ENCODE results near the gene C6. TPM values are rescaled to one million over a fixed set of nuclear protein-coding genes. Genes with fewer than 3 reads are reported as not detected.

Gene C6
- total and polyA plus RNA-seq, 9 of the 15 experiments (the other 6 are each of a cell fraction or from before 2014, with no cell fraction given) = 0.09 TPM; not detected in 8

DNA sequence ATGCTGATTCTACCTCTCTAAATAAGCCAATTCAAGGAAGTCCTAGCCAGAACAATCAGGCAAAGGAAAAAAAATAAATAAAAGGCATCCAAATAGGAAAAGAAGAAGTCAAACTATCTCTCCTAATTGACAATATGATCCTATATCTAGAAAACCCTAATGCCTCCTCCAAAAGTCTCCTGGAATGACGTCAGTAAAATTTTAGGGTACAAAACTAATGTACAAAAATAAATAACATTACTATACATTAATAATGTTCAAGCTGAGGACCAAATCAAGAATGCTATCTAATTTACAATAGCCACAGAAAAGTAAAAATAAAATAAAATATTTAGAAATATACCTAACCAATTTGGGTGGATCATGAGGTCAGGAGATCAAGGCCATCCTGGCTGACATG lies 33.8 kb upstream of the C6 start (continued):
- TF ChIP-seq GATA2 (CRISPR knock-in tag; IDR thresholded peaks at IDR 0.05) = no peak

DNA sequence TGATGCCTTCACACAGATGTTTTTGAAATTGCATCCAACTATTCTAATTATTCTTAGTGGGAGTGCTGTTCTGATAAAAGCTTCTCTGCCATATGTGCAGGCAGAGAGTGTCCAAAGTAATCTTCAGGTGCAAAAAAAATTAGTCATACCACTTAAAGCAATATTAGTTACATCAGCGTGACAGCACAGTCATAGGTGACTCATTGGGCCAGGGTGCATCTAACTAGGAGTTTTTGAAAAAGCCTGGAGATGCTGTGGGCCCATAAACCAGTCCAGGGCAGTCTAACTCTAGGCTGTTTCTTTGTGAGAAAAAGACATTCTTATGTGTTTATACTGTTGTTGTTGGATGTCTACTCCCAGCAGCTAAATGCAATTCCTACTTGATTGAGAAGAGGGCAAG lies 33.0 kb upstream of the C6 start:
- FAIRE-seq (no peak), ATAC-seq (no peak), DNase-seq (ENCODE audit: extremely low read depth in 1 of 4, low spot score in 3 of 4) (no peak)
- Histone ChIP-seq H2AFZ (ENCODE audit: low read depth, low read length) (no peak overlapping the region), H3K27me3 (ENCODE audit: control insufficient read depth in 2 of 2, insufficient read depth in 2 of 2, low read length in 2 of 2) (no peaks in the 10 kb centered on the region), H3K36me3 (ENCODE audit: control insufficient read depth, insufficient read depth, low read length) (no peaks in the 10 kb centered on the region), H3K79me2 (ENCODE audit: control insufficient read depth, insufficient read depth, low read length) (no peaks in the 10 kb centered on the region), H3K9me1 (ENCODE audit: control insufficient read depth, insufficient read depth, low read length) (no peaks in the 10 kb centered on the region), H3K9me3 (replicated peaks; ENCODE audit: control insufficient read depth, insufficient read depth, low read depth, low read length) (no peaks in the 10 kb centered on the region; the same call in 1 of the 2 replicates), H3K4me3 (no peak overlapping the region), H3K9ac (ENCODE audit: insufficient read depth in 1 of 2, low read depth in 2 of 2, low read length in 2 of 2) (no peak overlapping the region), H3K4me2 (ENCODE audit: insufficient read depth, low read length) (no peak overlapping the region), H3K27ac (ENCODE audit: extremely low read depth, low read depth, low read length) (no peak overlapping the region), H4K20me1 (replicated peaks; ENCODE audit: control insufficient read depth, insufficient read depth, low read length) (no peaks in the 10 kb centered on the region), H3K4me1 (replicated peaks in 1 of 2; ENCODE audit: control insufficient read depth in 2 of 2, insufficient read depth in 2 of 2, low read length in 2 of 2) (no peaks in the 10 kb centered on the region)
- CTCF ChIA-PET (ENCODE audit: low intra/inter-chr PET ratio) = no interaction called here
- no peak for TF ChIP-seq YY1 (IDR thresholded peaks at IDR 0.05; ENCODE audit: borderline replicate concordance in 1 of 3, control insufficient read depth in 1 of 3, extremely low read depth in 1 of 3, insufficient read depth in 3 of 3, insufficient read length in 1 of 3, insufficient replicate concordance in 2 of 3, low read depth in 1 of 3, low read length in 2 of 3)
- TF ChIP-seq, protein P1, sequence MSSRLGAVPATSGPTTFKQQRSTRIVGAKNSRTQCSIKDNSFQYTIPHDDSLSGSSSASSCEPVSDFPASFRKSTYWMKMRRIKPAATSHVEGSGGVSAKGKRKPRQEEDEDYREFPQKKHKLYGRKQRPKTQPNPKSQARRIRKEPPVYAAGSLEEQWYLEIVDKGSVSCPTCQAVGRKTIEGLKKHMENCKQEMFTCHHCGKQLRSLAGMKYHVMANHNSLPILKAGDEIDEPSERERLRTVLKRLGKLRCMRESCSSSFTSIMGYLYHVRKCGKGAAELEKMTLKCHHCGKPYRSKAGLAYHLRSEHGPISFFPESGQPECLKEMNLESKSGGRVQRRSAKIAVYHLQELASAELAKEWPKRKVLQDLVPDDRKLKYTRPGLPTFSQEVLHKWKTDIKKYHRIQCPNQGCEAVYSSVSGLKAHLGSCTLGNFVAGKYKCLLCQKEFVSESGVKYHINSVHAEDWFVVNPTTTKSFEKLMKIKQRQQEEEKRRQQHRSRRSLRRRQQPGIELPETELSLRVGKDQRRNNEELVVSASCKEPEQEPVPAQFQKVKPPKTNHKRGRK (tag; IDR thresholded peaks at IDR 0.05) = no peak
- TF ChIP-seq, protein P2, sequence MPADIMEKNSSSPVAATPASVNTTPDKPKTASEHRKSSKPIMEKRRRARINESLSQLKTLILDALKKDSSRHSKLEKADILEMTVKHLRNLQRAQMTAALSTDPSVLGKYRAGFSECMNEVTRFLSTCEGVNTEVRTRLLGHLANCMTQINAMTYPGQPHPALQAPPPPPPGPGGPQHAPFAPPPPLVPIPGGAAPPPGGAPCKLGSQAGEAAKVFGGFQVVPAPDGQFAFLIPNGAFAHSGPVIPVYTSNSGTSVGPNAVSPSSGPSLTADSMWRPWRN (IDR thresholded peaks at IDR 0.05; ENCODE audit: low read depth) = no peak
- no peak for TF ChIP-seq TAF7 (tag; IDR thresholded peaks at IDR 0.05)
- no peak for TF ChIP-seq CBX2 (IDR thresholded peaks at IDR 0.05; ENCODE audit: insufficient read depth, low read length, poor library complexity, severe bottlenecking)
- no peak for TF ChIP-seq MECOM (CRISPR knock-in tag; IDR thresholded peaks at IDR 0.05)
- no peak for TF ChIP-seq ZNF780A (CRISPR knock-in tag; IDR thresholded peaks at IDR 0.05)
- TF ChIP-seq, protein P3, sequence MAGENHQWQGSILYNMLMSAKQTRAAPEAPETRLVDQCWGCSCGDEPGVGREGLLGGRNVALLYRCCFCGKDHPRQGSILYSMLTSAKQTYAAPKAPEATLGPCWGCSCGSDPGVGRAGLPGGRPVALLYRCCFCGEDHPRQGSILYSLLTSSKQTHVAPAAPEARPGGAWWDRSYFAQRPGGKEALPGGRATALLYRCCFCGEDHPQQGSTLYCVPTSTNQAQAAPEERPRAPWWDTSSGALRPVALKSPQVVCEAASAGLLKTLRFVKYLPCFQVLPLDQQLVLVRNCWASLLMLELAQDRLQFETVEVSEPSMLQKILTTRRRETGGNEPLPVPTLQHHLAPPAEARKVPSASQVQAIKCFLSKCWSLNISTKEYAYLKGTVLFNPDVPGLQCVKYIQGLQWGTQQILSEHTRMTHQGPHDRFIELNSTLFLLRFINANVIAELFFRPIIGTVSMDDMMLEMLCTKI (IDR thresholded peaks at IDR 0.05; ENCODE audit: partially characterized antibody) = no peak
- no peak for TF ChIP-seq JUNB (CRISPR knock-in tag; conservative IDR thresholded peaks at IDR 0.05)
- TF ChIP-seq NFIC (IDR thresholded peaks at IDR 0.05) = no peak
- TF ChIP-seq, protein P4, sequence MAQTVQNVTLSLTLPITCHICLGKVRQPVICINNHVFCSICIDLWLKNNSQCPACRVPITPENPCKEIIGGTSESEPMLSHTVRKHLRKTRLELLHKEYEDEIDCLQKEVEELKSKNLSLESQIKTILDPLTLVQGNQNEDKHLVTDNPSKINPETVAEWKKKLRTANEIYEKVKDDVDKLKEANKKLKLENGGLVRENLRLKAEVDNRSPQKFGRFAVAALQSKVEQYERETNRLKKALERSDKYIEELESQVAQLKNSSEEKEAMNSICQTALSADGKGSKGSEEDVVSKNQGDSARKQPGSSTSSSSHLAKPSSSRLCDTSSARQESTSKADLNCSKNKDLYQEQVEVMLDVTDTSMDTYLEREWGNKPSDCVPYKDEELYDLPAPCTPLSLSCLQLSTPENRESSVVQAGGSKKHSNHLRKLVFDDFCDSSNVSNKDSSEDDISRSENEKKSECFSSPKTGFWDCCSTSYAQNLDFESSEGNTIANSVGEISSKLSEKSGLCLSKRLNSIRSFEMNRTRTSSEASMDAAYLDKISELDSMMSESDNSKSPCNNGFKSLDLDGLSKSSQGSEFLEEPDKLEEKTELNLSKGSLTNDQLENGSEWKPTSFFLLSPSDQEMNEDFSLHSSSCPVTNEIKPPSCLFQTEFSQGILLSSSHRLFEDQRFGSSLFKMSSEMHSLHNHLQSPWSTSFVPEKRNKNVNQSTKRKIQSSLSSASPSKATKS (CRISPR knock-in tag; IDR thresholded peaks at IDR 0.05) = no peak
- TF ChIP-seq RBM25 (IDR thresholded peaks at IDR 0.05; ENCODE audit: low read depth, low read length, severe bottlenecking) = no peak
- 0% methylated on average over 1 of the region's 1 CpG for WGBS (ENCODE audit: insufficient coverage, low coverage, missing lambda C conversion rate)
- no TSS peak for BruUV-seq (replicated peaks)
- POLR2A ChIA-PET = no interaction called here
- intact Hi-C loops (cut with micrococcal nuclease) = no loop called here
- in situ Hi-C loops (cut with MboI) = no loop called here
